GM12878 (cell line): ENCODE data around the gene LY6G5B. TPM values are rescaled to one million over a fixed set of nuclear protein-coding genes. Genes with fewer than 3 reads are reported as not detected.

Experiments
- ATAC-seq: fragments of 200-7000 bp; cut with Tn5 transposase; 3 replicates; pipeline ENCODE4 v1.9.1; 2020; ENCODE audit warnings: mild to moderate bottlenecking, moderate library complexity
- BruUV-seq: library from RNA; stranded (reverse); fragments of 400-500 nt; replicated peaks from 2 replicates; lab custom pipeline; 2021; lab: Mats Ljungman, UMichigan
- CTCF ChIA-PET: fragments of 300-600 bp; sonication (Branson Sonifier 250); formaldehyde crosslinking; extraction: SDS; loops from one replicate; lab custom pipeline; 2021; ENCODE audit warnings: inconsistent platforms; lab: Yijun Ruan, JAX
- POLR2A ChIA-PET: fragments of 350-600 bp; formaldehyde crosslinking; extraction: SDS; loops from one replicate; lab custom pipeline; 2021; ENCODE audit warnings: inconsistent platforms; lab: Charles Lee
- RAD21 ChIA-PET: fragments of 300-600 bp; sonication (Branson Sonifier 250); formaldehyde crosslinking; loops from one replicate; lab custom pipeline; 2023; ENCODE audit warnings: antibody characterized with exemption; ENCODE audit not compliant: unreplicated experiment; lab: Charles Lee
- SMC1A ChIA-PET: fragments of 300-600 bp; sonication (Branson Sonifier 250); formaldehyde crosslinking; loops from one replicate; lab custom pipeline; 2023; ENCODE audit not compliant: unreplicated experiment, uncharacterized antibody; lab: Charles Lee
- DNase-seq: peaks from one replicate; pipeline ENCODE4 v3.0.0-alpha.2; 2011; ENCODE audit warnings: low read depth, low spot score
- FAIRE-seq: peaks from 3 replicates; lab custom pipeline; 2011; peaks lifted over from hg19 to GRCh38; lab: Jason Lieb, UNC
- H2AFZ ChIP-seq: 2 replicates; pipeline ENCODE4 v1.6.0; 2011; ENCODE audit warnings: low read depth, low read length, control low read depth; ENCODE audit not compliant: control insufficient read depth
- H3K27ac ChIP-seq: 2 replicates; pipeline ENCODE4 v1.5.1; 2011; ENCODE audit warnings: control low read depth; ENCODE audit not compliant: control insufficient read depth, insufficient read depth
- H3K27me3 ChIP-seq, 2 experiments: replicated peaks in 1 of 2; 2 replicates each; pipeline versions ENCODE4 v1.6.0 to v1.6.1; 2011; ENCODE audit warnings: low read length in 1 of 2; ENCODE audit not compliant: control insufficient read depth in 2 of 2, insufficient read depth in 2 of 2
- H3K36me3 ChIP-seq, 2 experiments: 2 replicates each; pipeline ENCODE4 v1.5.1; 2011; ENCODE audit warnings: low read length in 1 of 2; ENCODE audit not compliant: control insufficient read depth in 2 of 2, insufficient read depth in 2 of 2
- H3K4me1 ChIP-seq: 2 replicates; pipeline ENCODE4 v1.6.1; 2011; ENCODE audit warnings: mild to moderate bottlenecking, low read length, moderate library complexity, mixed read lengths; ENCODE audit not compliant: control insufficient read depth, insufficient read depth
- H3K4me2 ChIP-seq: 2 replicates; pipeline ENCODE4 v1.6.0; 2011; ENCODE audit warnings: control low read depth; ENCODE audit not compliant: control insufficient read depth, insufficient read depth
- H3K4me3 ChIP-seq: fragments of 200-600 bp; sonication (generic); 2 replicates; pipeline ENCODE4 v1.5.1; 2016
- H3K79me2 ChIP-seq: 2 replicates; pipeline ENCODE4 v1.6.0; 2011; ENCODE audit warnings: low read length; ENCODE audit not compliant: control insufficient read depth, insufficient read depth
- H3K9ac ChIP-seq: 2 replicates; pipeline ENCODE4 v1.8.0; 2011; ENCODE audit warnings: low read length, control low read depth, mixed read lengths; ENCODE audit not compliant: control insufficient read depth, insufficient read depth
- H3K9me3 ChIP-seq: replicated peaks from 3 replicates; pipeline ENCODE4 v1.5.1; 2011; ENCODE audit warnings: mild to moderate bottlenecking, low read length; ENCODE audit not compliant: control insufficient read depth, insufficient read depth
- H4K20me1 ChIP-seq: 2 replicates; pipeline ENCODE4 v1.6.0; 2011; ENCODE audit not compliant: control insufficient read depth, insufficient read depth
- NFXL1 ChIP-seq: fragments of 450-650 bp; IDR thresholded peaks from 2 replicates; pipeline ENCODE4 v1.6.1; 2017; ENCODE audit warnings: antibody characterized with exemption, mild to moderate bottlenecking, borderline replicate concordance
- POLR2AphosphoS5 ChIP-seq: IDR thresholded peaks from 2 replicates; pipeline ENCODE4 v1.6.1; 2011; ENCODE audit warnings: mild to moderate bottlenecking, low read length, inconsistent platforms
- RAD51 ChIP-seq: fragments of 450-650 bp; IDR thresholded peaks from 2 replicates; pipeline ENCODE4 v1.6.1; 2016; ENCODE audit warnings: moderate library complexity, mild to moderate bottlenecking, inconsistent platforms
- TBL1XR1 ChIP-seq: IDR thresholded peaks from 2 replicates; pipeline ENCODE4 v1.6.1; 2012; ENCODE audit warnings: low read depth, low read length, improper control_type of control experiment
- WGBS: methylation state at CpG from one replicate; pipeline ENCODE4 v1.1.6; 2016; ENCODE audit warnings: low lambda C conversion rate; ENCODE audit not compliant: insufficient replicate concordance, insufficient coverage; ENCODE audit errors: missing lambda C conversion rate; 5-methylcytosine and 5-hydroxymethylcytosine counted together
- in situ Hi-C: fragments of 300-500 bp; cut with MboI; formaldehyde crosslinking; loops from 9 replicates; pipeline ENCODE4 v1.14.3; 2018; ENCODE audit warnings: mixed read lengths
- intact Hi-C: fragments of 100-400 bp; cut with micrococcal nuclease; formaldehyde crosslinking; loops from one replicate; pipeline ENCODE4 v1.14.2; 2022; ENCODE audit not compliant: unreplicated experiment
- polyA plus RNA-seq, 11 experiments: library from polyadenylated mRNA; depleted of rRNA in 4 of 11; unstranded in 6 of 11; stranded (reverse) in 5 of 11; fragments of >200 nt; fragmentation: Nextera tagmentation in 4 of 11; fragmentation: Illumina TruSeq in 1 of 11; extraction: Ambion mirVana in 4 of 11; extraction: Trizol in 1 of 11; gene quantifications; 1 replicate in 1 of 11; 2 replicates in 10 of 11; pipeline versions ENCODE4 v1.2.1 to v1.2.3, GENCODE V29; 2011 to 2016; ENCODE audit warnings: inconsistent platforms in 2 of 11, missing spikeins in 2 of 11, low read depth in 1 of 11
- total RNA-seq, 4 experiments: library from RNA; depleted of rRNA in 3 of 4; stranded (reverse); fragments of >200 nt in 3 of 4; fragmentation: Illumina TruSeq in 1 of 4; extraction: Trizol in 1 of 4; gene quantifications; 2 replicates each; pipeline versions ENCODE4 v1.2.1 to v1.2.3, GENCODE V29; 2013 to 2021
- TF ChIP-seq, protein P1 (sequence below): fragments of 450-650 bp; IDR thresholded peaks from 2 replicates; pipeline ENCODE4 v1.6.1; 2017; ENCODE audit warnings: mild to moderate bottlenecking

Gene LY6G5B
- total and polyA plus RNA-seq, 10 of the 15 experiments (the other 5 are each of a cell fraction or from before 2014, with no cell fraction given): 3.2 to 16.5 (median 7.5) TPM

GRCh38 chr6:31634969-31635575 lies 34.7 kb upstream of the LY6G5B start:
- TF ChIP-seq NFXL1: no peak
- TF ChIP-seq POLR2AphosphoS5: peak; percentile 60
- TF ChIP-seq, protein P1, sequence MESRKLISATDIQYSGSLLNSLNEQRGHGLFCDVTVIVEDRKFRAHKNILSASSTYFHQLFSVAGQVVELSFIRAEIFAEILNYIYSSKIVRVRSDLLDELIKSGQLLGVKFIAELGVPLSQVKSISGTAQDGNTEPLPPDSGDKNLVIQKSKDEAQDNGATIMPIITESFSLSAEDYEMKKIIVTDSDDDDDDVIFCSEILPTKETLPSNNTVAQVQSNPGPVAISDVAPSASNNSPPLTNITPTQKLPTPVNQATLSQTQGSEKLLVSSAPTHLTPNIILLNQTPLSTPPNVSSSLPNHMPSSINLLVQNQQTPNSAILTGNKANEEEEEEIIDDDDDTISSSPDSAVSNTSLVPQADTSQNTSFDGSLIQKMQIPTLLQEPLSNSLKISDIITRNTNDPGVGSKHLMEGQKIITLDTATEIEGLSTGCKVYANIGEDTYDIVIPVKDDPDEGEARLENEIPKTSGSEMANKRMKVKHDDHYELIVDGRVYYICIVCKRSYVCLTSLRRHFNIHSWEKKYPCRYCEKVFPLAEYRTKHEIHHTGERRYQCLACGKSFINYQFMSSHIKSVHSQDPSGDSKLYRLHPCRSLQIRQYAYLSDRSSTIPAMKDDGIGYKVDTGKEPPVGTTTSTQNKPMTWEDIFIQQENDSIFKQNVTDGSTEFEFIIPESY: no peak
- TF ChIP-seq RAD51: no peak
- TF ChIP-seq TBL1XR1: no peak
- Histone ChIP-seq H3K27me3 (no peaks in the 10 kb centered on the region), H3K27ac (no peak overlapping the region), H3K9me3 (no peaks in the 10 kb centered on the region), H3K4me1 (no peaks in the 10 kb centered on the region), H2AFZ (no peak overlapping the region), H3K79me2 (no peaks in the 10 kb centered on the region; the same call in 1 of the 2 replicates), H3K4me2 (no peak overlapping the region), H4K20me1 (no peaks in the 10 kb centered on the region), H3K36me3 (peaks cover 54 to 58% of the 10 kb centered on the region in 2 experiments), H3K4me3 (no peak overlapping the region), H3K9ac (no peak overlapping the region)
- FAIRE-seq: no peak
- no peak for DNase-seq
- ChIA-PET CTCF (interaction anchor here (0.6 kb wide), 1 partner anchor 37 kb away, joined by 3 read pairs; no protein-coding TSS in a partner anchor), RAD21 (no interaction called here), POLR2A (interaction anchor here (0.8 kb wide), 1 partner anchor 19 kb away, joined by 3 read pairs; no protein-coding TSS in a partner anchor), SMC1A (interaction anchor here (0.9 to 1.2 kb wide), 2 partner anchors 31 to 84 kb away, joined by 3 read pairs; no protein-coding TSS in a partner anchor)
- in situ Hi-C loops: no loop called here
- intact Hi-C loops: no loop called here
- 88% methylated on average over 11 of the region's 11 CpGs for WGBS
- no peak for ATAC-seq
- BruUV-seq: no TSS peak
